C4-2B (cell line): ENCODE measurements around the gene PARD3.

Experiments used
- ZFX ChIP-seq: fragments of 450-650 bp; IDR thresholded peaks from 2 replicates; pipeline ENCODE4 v1.6.1; 2017
- TF ChIP-seq, protein P1 (sequence below): fragments of 450-650 bp; conservative IDR thresholded peaks from 2 replicates; pipeline ENCODE4 v1.5.1; 2017; ENCODE audit warnings: mild to moderate bottlenecking

DNA sequence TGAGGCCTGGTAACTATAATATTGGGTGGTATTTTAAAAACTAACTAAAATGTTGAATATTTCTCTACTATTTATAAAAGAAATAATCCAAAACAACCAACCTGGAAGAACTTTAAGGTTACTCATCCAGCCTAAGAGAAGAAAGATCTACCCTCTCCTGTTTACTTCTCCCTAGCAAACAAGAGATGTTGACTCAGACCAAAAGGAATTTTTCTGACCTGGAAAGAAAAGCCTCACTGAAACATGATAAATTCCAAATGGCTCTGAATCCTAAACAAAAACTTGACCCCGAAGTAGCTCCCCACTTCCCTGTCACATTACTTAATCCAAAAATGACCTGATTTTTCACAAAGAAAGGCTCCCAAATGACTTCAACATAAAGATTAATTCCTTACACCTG lies 101.2 kb downstream of the PARD3 start:
- TF ChIP-seq, protein P1, sequence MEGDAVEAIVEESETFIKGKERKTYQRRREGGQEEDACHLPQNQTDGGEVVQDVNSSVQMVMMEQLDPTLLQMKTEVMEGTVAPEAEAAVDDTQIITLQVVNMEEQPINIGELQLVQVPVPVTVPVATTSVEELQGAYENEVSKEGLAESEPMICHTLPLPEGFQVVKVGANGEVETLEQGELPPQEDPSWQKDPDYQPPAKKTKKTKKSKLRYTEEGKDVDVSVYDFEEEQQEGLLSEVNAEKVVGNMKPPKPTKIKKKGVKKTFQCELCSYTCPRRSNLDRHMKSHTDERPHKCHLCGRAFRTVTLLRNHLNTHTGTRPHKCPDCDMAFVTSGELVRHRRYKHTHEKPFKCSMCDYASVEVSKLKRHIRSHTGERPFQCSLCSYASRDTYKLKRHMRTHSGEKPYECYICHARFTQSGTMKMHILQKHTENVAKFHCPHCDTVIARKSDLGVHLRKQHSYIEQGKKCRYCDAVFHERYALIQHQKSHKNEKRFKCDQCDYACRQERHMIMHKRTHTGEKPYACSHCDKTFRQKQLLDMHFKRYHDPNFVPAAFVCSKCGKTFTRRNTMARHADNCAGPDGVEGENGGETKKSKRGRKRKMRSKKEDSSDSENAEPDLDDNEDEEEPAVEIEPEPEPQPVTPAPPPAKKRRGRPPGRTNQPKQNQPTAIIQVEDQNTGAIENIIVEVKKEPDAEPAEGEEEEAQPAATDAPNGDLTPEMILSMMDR: no peak
- TF ChIP-seq ZFX: no peak
